Iris pigment epithelial cell (primary cell): Measurements from ENCODE around the gene MICAL3.
A peak's percentile ranks its signal among the peaks of the same experiment; 100 is the strongest.
"Not testable (repeated sequence)": the region's sequence is repeated elsewhere in the genome, so short reads cannot be mapped to it uniquely, and the experiment has no call there.

Experiments
- DNase-seq: peaks from one replicate; pipeline ENCODE4 v3.0.0-alpha.2; 2011; ENCODE audit warnings: low read depth

Gene MICAL3

DNA sequence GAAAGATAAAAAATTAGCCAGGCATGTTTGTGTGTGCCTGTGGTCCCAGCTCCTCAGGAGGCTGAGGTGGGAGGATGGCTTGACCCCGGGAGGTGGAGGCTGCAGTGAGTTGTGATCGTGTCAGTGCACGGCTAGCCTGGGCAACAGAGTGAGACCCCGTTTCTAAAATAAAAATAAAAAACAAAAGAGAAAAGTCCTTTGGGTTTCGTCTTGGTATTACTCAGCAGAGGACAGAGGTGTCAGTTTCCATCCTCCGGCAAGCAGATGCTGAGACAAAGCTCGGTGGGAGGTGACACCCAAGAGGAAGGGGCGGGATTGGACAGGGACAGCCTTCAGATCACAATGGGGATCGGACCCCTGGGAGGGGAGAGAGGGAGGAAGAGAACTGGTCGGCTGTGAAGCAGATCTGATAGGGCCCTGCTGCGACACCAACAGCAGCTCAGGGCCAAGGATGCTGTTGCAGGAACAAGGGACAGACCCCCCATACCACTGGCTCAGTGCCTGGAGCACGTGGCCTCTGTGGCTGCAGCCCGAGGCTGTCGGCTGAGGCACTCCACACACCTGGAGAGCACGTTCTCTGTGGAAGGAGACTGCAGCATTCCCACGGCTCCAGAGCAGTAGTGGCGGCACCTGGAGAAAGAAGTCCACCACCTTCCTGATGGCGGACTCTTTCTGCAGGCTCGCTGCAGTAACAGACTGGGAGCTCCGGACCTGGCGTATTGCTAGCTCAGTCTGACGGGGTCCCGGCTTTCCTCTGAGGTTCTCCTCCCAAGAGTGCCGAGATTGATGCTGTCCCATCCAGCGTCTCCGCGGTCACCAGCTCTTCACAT lies 244.9 kb downstream of the MICAL3 start:
- no peak for DNase-seq

DNA sequence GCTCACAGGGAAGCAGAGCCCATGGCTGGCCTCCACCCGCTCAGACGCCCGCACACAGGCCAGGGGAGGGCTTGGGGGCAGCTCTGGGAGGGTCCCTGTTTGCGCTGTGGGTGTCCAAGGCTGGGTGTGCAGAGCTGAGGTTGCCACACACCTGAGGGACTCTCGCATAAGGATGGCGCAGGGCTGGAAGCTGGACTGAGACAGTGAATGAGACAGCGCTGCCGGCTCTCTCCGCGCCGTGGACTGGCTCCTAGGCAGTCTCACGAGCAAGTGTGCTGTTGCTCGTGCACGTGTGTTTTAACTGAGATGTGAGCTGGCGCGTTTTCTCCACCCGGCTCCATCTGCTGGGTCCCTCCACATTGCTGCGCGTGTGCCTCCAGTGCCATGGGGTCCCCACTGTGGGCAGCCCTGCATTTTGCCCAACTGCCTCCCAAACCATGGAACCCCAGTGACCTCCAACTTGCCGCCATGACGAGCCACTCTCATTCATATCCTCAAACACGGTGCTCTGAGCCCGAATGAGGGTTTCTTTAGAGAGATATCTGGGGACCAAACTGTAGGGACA lies 245.9 kb downstream of the MICAL3 start:
- no peak for DNase-seq

- DNase-seq = no peak
Measured at GRCh38 chr22:17777717-17778044, 246.7 kb downstream of the MICAL3 start.

GRCh38 chr22:17777005-17777716 lies 247.2 kb downstream of the MICAL3 start:
- no peak for DNase-seq

DNA sequence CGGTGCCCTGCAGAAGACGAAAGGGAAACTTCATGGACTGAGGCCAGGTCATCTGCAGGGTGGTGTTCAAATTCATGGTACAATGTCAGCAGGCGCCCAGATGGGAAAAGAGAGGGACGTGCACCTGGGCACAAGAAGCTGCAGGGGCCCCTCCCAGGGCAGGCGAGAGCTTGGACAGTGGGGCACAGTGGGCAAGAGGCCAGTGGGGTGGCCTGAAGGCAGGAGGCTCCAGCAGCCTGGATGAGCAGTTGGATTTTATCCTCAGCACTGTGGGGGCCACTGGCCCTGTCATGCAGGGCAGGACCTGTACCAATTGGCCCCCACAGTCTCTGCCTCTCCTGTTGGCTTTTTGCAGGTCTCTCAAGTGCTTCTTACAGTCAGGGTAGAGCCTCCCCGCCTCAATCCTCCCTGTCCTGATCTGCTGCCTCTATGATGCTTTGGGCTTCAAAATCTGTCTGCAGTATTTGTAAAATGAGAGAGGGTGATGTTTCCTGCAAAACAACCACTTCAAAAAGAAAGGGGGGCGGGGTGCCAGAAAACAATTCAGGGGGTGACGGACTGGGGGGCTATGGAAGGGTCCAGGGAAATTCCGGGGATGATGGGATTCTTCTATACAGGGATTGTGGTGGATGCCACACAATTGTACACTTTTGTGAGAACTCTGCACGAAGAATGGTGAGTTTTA lies 248.4 kb downstream of the MICAL3 start:
- no peak for DNase-seq

GRCh38 chr22:17774926-17775685 lies 249.3 kb downstream of the MICAL3 start:
- no peak for DNase-seq

DNA sequence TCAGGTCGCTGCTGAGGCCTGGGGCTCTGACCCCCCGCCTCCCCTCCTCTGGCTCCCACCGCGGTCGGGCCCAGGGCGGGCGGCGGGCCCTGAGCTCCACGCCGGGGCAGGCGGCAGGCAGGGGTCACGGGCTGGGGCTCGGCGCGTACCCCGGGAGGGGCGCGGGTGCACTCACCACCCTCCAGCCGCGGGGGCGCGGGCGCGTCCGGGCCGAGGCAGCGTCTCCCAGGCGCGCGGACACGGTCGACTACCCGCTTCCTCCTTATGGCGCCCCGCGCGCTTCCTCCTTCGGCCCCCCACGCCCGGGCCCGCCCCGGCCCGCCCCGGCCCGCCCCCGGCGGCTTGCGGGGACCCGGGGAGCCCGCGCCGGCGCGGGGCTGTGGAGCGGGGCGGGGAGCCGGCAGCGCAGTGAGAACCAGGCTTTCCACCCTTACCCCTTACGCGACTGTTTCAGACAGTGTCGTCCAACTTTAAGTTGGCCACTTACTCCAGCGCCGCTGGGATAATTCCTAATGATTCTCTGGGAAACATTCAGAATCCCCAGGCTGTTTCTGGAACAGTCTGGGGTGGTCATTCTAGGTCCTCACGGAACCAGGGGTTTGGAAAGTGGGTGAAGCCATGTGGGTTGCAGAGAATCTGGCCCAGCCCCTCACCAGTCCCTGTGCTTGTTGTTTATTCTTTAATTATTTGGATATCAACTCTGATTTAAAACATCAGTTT lies 250.0 kb downstream of the MICAL3 start, which contains the start of gene BID:
Gene BID, minus strand, starts transcription at position 264 of the 720 bp plus-strand sequence. CDS start 24,353 bp downstream, outside the sequence.
- DNase-seq = peak; percentile 32

GRCh38 chr22:17773606-17774205 lies 250.7 kb downstream of the MICAL3 start:
- DNase-seq = peak; percentile 62

GRCh38 chr22:17772958-17773605 lies 251.3 kb downstream of the MICAL3 start:
- peak; percentile 80 for DNase-seq

DNA sequence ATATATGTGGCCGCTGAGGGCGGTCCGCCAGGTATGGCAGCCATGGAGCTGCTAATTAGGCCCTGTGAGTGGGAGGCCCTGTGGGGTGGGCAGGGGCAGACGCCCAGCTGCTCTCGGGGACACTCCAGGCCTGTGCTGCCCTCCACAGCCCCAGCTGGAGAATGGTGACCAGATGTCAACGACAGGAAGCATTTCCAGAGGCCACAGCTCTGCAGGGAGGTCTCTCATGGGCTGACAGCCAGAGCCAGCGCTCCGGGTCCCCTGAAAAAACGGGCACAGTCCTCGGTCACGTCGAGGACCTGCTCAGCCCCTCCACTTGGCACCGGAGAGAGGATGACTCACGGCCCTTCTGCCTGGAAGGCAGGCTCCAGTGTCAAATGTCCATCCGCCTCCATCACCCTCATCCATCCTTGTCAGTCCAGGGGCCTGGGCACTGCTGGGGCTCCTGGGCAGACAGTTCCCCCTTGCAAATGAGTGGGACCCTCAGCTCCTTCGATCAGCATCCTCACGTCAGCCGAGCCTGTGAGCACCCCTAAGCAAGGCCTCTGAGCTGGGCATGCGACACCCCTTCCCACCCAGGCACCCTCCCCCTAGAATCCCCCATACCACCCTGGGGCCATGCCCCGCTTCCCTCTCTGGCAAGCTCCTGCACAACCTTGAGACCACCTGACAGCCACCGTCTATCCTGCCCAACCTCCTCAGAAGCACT lies 252.0 kb downstream of the MICAL3 start:
- DNase-seq = peak; percentile 58

DNA sequence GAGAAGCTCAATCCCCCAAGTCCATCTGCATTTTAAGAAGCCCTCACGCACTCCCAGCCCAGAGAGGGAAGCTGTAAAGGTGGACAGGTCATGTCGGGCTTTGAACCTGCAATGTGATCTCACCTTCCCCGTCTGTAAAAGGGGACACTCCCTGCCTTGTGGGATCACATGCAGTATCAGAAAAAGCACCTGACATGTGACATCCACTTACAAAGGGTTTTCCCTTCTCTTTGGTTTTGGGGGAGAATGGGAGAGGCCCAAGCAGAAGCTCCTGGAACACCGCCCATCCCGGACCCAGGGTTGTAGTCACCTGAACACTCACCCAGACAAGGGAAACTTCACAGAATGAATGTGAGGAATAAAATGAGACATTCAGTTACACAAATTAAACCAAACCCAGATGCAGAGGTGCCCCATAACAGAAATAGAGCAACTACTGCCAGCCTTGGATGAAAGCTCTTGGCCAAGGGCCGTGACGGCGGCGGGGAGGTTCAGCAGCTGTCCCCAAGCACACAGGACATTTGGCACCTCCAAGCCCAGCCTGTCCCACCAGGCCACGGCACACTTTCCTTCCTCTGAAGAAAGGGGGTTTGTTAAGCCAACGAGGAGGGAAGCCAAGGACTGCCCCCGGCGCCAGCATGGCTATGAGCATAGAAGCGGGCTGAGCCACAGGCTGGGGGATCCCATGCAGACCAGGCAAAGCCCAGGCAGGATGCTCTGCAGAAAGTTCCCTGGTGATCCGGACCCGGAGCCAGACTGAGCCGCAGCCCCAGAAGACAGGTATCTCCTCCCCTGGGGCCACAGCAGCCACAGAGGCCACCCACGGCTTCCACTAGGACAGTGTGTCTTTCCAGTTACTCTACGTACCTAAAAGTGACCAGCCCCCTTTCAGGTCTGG lies 253.9 kb downstream of the MICAL3 start:
- DNase-seq = no peak

GRCh38 chr22:17769716-17770082 lies 254.7 kb downstream of the MICAL3 start:
- DNase-seq = no peak

- no peak for DNase-seq
Measured at GRCh38 chr22:17769013-17769715, 255.2 kb downstream of the MICAL3 start.

DNA sequence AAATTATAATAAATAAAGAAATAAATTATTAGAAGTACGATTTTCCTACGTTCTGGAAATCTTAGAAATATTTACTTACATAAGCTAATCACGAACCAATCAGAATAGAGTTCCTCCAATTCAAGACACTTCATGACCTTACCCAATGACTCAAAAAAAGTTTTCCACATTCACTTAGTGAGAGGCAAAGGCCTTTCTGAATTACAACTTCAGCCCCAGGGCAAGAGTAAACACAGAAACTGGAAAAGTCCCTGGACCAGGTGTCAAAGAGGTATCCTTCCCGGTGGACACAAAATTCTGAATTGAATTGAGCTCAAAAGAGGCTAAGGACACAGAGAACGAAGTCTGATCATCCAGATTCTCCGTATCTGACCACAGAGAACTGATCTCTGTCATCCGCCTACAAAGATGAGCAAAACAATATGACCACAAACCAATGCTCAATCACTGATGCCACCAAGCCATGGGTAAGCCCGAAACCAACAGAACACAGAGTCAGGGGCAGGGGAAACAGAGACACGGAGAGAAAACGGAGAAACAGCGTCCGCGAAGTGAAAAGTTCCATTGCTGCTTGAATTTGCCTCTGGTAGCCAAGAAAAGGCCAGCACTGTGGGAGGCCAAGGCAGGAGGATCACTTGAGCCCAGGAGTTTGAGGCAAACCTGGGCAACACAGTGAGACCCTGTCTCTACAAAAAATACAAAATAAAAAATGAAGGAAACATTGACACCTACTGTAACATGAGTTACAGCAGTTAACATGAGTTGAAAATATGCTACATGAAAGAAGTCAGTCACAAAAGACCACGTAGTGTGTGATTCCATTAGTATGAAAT lies 256.9 kb downstream of the MICAL3 start:
- no peak for DNase-seq

DNA sequence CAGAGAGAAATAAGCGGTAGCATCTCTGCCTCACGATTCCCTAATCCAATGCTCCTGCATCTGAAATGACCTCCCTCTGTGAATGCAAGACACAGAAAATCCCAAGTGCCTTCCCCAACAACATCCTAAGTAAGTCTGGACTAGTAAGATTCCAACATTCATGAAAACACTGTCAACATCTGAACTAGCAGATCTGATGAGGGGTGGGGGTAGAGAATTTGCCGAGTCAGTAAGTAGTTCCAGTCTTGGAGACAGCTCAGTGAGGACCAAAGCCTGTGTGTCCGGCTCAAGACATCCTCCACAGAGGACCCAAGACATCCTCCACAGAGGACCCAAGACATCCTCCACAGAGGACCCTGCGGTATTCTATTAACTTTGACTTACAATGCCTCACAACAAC lies 259.5 kb downstream of the MICAL3 start:
- not testable (repeated sequence) for DNase-seq

- no peak for DNase-seq
Measured at GRCh38 chr22:17764036-17764435, 260.3 kb downstream of the MICAL3 start.

- DNase-seq = not testable (repeated sequence)
Measured at GRCh38 chr22:17763442-17763841, 260.9 kb downstream of the MICAL3 start.
